ENCODE measurements around the gene TAF15.

DNA sequence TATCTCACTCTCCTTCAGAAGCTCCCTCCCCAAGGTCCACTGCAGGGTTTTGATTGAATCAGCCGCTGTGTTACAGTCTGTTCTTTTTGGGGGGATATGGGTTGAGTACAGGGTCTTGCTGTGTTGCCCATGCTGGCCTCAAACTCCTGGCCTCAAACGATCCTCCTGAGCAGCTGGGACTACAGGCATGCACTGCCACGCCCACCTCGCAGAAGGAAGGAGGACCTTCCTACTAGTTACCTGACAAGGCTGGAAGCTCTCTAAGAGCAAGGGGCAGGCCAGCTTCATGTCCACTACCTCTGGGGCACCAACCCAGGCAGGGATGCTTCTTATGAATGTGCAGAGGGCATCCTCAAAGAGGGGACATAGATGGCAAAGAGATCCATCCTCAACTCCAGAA, 11.9 kb upstream of the TAF15 start:
- TF ChIP-seq, protein P1, sequence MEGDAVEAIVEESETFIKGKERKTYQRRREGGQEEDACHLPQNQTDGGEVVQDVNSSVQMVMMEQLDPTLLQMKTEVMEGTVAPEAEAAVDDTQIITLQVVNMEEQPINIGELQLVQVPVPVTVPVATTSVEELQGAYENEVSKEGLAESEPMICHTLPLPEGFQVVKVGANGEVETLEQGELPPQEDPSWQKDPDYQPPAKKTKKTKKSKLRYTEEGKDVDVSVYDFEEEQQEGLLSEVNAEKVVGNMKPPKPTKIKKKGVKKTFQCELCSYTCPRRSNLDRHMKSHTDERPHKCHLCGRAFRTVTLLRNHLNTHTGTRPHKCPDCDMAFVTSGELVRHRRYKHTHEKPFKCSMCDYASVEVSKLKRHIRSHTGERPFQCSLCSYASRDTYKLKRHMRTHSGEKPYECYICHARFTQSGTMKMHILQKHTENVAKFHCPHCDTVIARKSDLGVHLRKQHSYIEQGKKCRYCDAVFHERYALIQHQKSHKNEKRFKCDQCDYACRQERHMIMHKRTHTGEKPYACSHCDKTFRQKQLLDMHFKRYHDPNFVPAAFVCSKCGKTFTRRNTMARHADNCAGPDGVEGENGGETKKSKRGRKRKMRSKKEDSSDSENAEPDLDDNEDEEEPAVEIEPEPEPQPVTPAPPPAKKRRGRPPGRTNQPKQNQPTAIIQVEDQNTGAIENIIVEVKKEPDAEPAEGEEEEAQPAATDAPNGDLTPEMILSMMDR (IDR thresholded peaks at IDR 0.05) = no peak
- no peak for TF ChIP-seq POLR2A (IDR thresholded peaks at IDR 0.05)

Data from right lobe of liver (tissue), 4 donors.